NT2/D1 (cell line): Measurements from ENCODE around the gene ZC3H13.

ENCODE experiments used
- SUZ12 ChIP-seq: IDR thresholded peaks from 2 replicates; pipeline ENCODE4 v1.6.1; 2011; ENCODE audit not compliant: insufficient read length, insufficient read depth; ENCODE audit errors: extremely low read depth
- ZNF274 ChIP-seq: IDR thresholded peaks from 2 replicates; pipeline ENCODE4 v1.6.1; 2011; ENCODE audit warnings: mild to moderate bottlenecking, low read depth, low read length

DNA sequence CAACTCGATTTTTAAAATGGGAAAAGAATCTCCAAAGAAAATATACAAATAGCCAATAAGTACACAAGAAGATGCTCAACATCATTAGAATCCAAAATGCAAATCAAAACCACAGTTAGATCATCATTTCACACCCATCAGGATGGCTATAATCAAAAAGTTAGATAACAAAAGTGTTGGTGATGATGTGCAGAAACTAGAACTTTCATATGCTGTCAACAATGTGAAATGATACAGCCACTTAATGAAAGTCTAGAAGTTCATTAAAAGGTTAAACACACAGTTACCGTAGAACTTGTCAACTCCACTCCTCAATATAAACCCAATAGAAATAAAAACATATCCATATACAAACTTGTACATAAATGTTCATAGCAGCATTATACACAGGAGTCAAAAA lies 11.8 kb downstream of the ZC3H13 start:
- TF ChIP-seq SUZ12 (no peak), ZNF274 (no peak)
